Pancreas (tissue), 10 donors: ENCODE data around the gene MAN2A1. TPM values are rescaled to one million over a fixed set of nuclear protein-coding genes. Genes with fewer than 3 reads are reported as not detected.

Source experiments
- ATAC-seq, 4 donors: fragments of 200-7000 bp; cut with Tn5 transposase; one replicate each; pipeline versions ENCODE4 v1.8.0 to v1.9.1; 2020; ENCODE audit warnings: mild to moderate bottlenecking in 4 of 4, moderate library complexity in 4 of 4
- DNase-seq, 6 donors: peaks; one replicate each; pipeline ENCODE4 v3.0.0-alpha.2; 2020
- FAIRE-seq: peaks from 2 replicates; lab custom pipeline; 2012; peaks lifted over from hg19 to GRCh38; lab: Jason Lieb, UNC
- H3K27ac ChIP-seq, 4 donors: fragments of 200-600 bp; sonication (generic); 1 replicate in 3 of 4; 2 replicates in 1 of 4; pipeline versions ENCODE4 v1.5.0 to v1.8.0; 2020
- H3K27me3 ChIP-seq, 4 donors: fragments of 200-600 bp; one replicate each; pipeline ENCODE4 v1.8.0; 2021
- H3K36me3 ChIP-seq, 3 donors: fragments of 200-600 bp; sonication (generic) in 1 of 3; one replicate each; pipeline versions ENCODE4 v1.5.0 to v1.8.0; 2020 to 2021
- H3K4me1 ChIP-seq, 3 donors: fragments of 200-600 bp; one replicate each; pipeline ENCODE4 v1.8.0; 2021
- H3K4me3 ChIP-seq, 4 donors: fragments of 200-600 bp; sonication (generic) in 2 of 4; one replicate each; pipeline versions ENCODE4 v1.5.0 to v1.8.0; 2020 to 2021
- H3K9me3 ChIP-seq, 4 donors: fragments of 200-600 bp; one replicate each; pipeline ENCODE4 v1.8.0; 2021
- CTCF ChIP-seq, 4 donors: fragments of 200-600 bp; sonication (generic) in 3 of 4; IDR thresholded peaks; one replicate each; pipeline versions ENCODE4 v1.5.0 to v1.8.0; 2021; ENCODE audit warnings: antibody characterized with exemption in 4 of 4
- WGBS, 2 donors: extraction: QIAGEN DNeasy Blood & Tissue Kit; methylation state at CpG; one replicate each; pipeline ENCODE4 v1.1.7; 2013; 5-methylcytosine and 5-hydroxymethylcytosine counted together
- intact Hi-C, 3 donors: fragments of 100-400 bp; cut with DNase I; formaldehyde crosslinking; loops; one replicate each; pipeline versions ENCODE4 v1.11.1 to v1.14.2; 2022
- polyA plus RNA-seq, 2 donors: library from polyadenylated mRNA; stranded (reverse); fragments of 200-250 nt; gene quantifications; one replicate each; pipeline ENCODE4 v1.2.3, GENCODE V29; 2013
- total RNA-seq, 6 donors: library from RNA; stranded (reverse); fragmentation: NEBNext Ultra II Directional in 4 of 6; extraction: Animal tissue kit (Norgen Biotek cat#: 25700) in 4 of 6; gene quantifications; one replicate each; pipeline versions ENCODE4 v1.2.1 to v1.2.4, GENCODE V29; 2021 to 2023
- donor health status: healthy with polysubstance abuse.
- donor health status: DM: no; HTN: no; CAD: no; lungs with moderate emphysema.
- donor health status: DM: no; HTN: no; CAD: no.
- donor health status: control.
- donor health status: control.
- donor health status: Bipolar disorder and iron deficiency.
- donor health status: DM: yes; HTN: yes; CAD: no.
- donor health status: DM: no; HTN: no; CAD: no.
- donor health status: DM: no; HTN: no; CAD: no.
- donor health status: DM: yes; HTN: yes; CAD: no.

The MAN2A1 gene
- total and polyA plus RNA-seq, 8 donors = 8.5 to 49.4 (median 36.6) TPM

- FAIRE-seq = no peak
- Histone ChIP-seq H3K4me1 (peaks cover 5% of the 10 kb centered on the region in 3 donors), H3K27me3 (no peaks in the 10 kb centered on the region), H3K4me3 (no peak overlapping the region), H3K27ac (no peak overlapping the region), H3K36me3 (no peaks in the 10 kb centered on the region), H3K9me3 (no peaks in the 10 kb centered on the region)
- TF ChIP-seq CTCF (IDR thresholded peaks at IDR 0.05) = no peak
- ATAC-seq = peak; percentile 48 to 63 (median 58)
- 39 to 41% methylated on average over 1 of the region's 1 CpG for WGBS, 2 donors
- no peak for DNase-seq
- intact Hi-C loops = no loop called here
These were observed 211.9 kb downstream of the MAN2A1 start for GRCh38 chr5:109901628-109901981.

GRCh38 chr5:109903061-109903460 is 213.3 kb downstream of the MAN2A1 start:
- Histone ChIP-seq H3K36me3 (no peaks in the 10 kb centered on the region), H3K9me3 (no peaks in the 10 kb centered on the region), H3K4me1 (peaks cover 5% of the 10 kb centered on the region in 3 donors), H3K27me3 (no peaks in the 10 kb centered on the region), H3K4me3 (no peak overlapping the region), H3K27ac (no peak overlapping the region)
- FAIRE-seq (no peak), ATAC-seq (no peak), DNase-seq (no peak)
- 62 to 69% methylated on average over 2 of the region's 2 CpGs for WGBS, 2 donors
- intact Hi-C loops = no loop called here
- no peak for TF ChIP-seq CTCF (IDR thresholded peaks at IDR 0.05)

GRCh38 chr5:109905906-109906305 is 216.2 kb downstream of the MAN2A1 start:
- Histone ChIP-seq H3K4me3 (no peak overlapping the region), H3K27me3 (no peaks in the 10 kb centered on the region), H3K36me3 (no peaks in the 10 kb centered on the region), H3K9me3 (no peaks in the 10 kb centered on the region), H3K27ac (no peak overlapping the region), H3K4me1 (peaks cover 2 to 5% (median 5%) of the 10 kb centered on the region in 3 donors)
- ATAC-seq (no peak), FAIRE-seq (no peak), DNase-seq (no peak)
- intact Hi-C loops = no loop called here
- 83 to 89% methylated on average over 1 of the region's 1 CpG for WGBS, 2 donors
- TF ChIP-seq CTCF (IDR thresholded peaks at IDR 0.05) = no peak

GRCh38 chr5:109907189-109907588 is 217.5 kb downstream of the MAN2A1 start:
- no peak for TF ChIP-seq CTCF (IDR thresholded peaks at IDR 0.05)
- no peak for FAIRE-seq
- Histone ChIP-seq H3K4me1 (peaks cover 0 to under 1% (median 0%) of the 10 kb centered on the region in 3 donors), H3K9me3 (no peaks in the 10 kb centered on the region), H3K27me3 (no peaks in the 10 kb centered on the region), H3K36me3 (no peaks in the 10 kb centered on the region), H3K27ac (no peak overlapping the region), H3K4me3 (no peak overlapping the region)
- 73 to 75% methylated on average over 3 of the region's 3 CpGs for WGBS, 2 donors
- intact Hi-C loops = no loop called here
- no peak for ATAC-seq
- DNase-seq = no peak

- Histone ChIP-seq H3K36me3 (no peaks in the 10 kb centered on the region), H3K27me3 (no peaks in the 10 kb centered on the region), H3K4me1 (no peaks in the 10 kb centered on the region), H3K27ac (no peak overlapping the region), H3K4me3 (no peak overlapping the region), H3K9me3 (no peaks in the 10 kb centered on the region)
- FAIRE-seq (no peak), DNase-seq (no peak), ATAC-seq (no peak)
- intact Hi-C loops = no loop called here
- WGBS, 2 donors = 65 to 66% methylated on average over 2 of the region's 2 CpGs
- TF ChIP-seq CTCF (IDR thresholded peaks at IDR 0.05) = no peak
These were observed 218.0 kb downstream of the MAN2A1 start for GRCh38 chr5:109907731-109908130.
